Activated T-cell treated with anti-CD3 and anti-CD28 coated beads, Interleukin-2, amount 50 U/mL, for 48 hours (primary cell): ENCODE results near the gene UBE4A.

Experiments
- DNase-seq, 2 experiments: peaks; one replicate each; pipeline ENCODE4 v3.0.0-alpha.2; 2020

The UBE4A gene

DNA sequence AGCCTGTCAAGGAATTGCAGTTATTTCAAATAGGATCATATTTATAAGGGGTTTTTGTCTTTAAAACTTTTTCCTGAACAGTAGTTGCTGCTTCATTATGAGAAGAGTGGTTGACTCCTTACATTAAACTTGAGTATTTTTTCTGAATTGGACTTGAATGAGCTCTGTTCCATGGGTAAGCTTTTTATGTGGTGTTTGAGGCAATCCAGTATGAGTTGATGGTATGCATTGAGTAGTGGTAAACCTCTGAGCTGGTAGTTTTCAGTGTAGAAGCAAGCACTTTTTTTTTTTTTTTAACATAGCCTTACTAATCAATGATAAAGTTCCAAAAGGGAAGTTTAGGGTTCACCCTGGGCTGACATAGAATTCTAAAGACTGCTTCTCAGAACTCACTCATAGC is 80.2 kb downstream of the UBE4A start:
- no peak for DNase-seq

DNA sequence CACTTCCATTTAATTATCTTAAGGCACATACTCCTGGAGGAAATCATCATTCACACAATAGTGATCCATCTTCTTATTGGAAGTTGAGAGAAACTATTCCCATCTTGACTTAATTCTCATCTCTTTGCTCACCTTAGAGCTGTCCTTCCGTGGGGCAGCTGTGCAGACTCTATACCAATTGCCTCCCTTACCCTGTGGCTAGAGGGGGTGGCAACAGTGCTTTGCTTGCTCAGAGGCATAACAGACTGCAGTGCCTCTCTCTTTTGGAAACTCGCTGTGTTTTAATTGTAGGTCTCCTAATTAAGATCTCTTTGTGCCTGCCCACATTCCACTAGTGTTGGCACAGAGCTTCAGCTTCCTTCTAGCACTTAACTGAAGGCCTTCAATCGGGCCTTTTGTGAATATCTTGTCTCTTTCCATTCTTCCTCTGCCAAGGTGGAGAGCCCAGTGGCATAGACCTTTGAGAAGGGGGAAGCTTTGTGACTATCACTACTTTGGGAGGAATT is 82.4 kb downstream of the UBE4A start:
- DNase-seq = no peak

DNA sequence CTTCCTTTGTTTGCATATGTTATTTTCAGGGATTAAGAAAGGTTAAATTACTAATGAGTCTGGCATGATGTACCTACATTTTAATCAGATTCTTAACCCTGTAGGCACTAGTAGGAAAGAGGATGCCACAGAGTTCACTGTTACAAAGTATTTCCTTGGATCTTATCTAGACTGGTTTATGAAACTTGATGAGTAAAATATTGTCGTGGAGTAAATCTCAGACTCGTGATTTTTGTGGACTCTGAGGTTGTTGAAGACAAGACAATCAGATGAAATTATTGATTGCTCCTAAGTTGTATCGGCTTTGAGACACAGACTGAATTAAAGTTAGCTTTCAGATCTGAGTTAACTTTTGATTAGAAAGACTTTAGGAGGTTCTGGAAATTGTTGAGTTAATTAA is 82.9 kb downstream of the UBE4A start:
- DNase-seq = no peak

- DNase-seq = no peak
Measured at GRCh38 chr11:118442908-118443589, 83.6 kb downstream of the UBE4A start.

DNA sequence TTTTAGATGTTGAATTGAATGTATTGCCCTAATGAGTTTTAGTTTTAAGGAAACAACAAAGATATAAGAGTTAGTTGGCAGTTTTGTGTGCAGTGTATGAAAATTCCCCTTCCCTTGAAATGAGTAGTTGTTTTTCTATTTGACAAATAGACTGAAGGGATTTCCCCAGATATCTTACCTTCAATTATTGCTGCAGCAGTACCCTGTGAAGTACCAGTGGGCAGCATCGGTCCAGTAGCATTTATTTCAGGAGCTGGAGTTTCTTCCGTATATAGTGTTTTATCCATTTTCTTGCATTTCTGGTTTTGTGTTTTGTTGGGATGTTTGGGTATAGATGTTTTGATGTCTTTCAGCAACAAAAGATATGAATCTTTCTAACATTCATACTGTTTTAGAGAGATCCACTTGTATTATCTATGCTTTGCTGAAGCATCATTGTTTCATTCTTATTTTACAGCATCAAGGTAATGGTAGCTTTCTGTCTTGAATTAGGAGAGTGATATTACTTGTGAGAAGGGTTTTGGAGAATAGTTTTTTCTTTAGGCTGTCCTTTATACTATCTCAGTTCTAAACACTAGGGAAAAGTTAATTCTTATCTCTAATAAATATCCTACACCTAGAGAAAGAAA is 84.3 kb downstream of the UBE4A start:
- DNase-seq = peak in 1 of 2 experiments; percentile 37

DNA sequence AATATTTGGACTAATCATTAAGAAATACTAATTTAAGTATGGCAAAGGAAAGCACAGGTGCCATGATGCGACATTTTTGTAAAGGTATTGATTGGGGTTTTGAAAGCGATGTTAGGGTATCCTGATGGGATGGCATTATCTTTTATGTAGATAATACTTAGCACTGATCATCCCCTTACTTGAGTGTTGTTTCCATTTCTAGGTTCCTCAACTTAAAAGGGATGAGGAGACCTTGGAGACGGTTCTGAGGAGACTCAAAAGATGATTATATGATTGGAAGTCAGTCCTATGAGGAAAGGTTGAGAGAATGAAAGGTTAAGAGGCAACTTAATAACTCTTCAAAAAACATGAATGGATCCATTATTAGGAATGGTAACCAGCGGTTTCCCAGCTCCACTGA is 88.0 kb downstream of the UBE4A start:
- no peak for DNase-seq

DNA sequence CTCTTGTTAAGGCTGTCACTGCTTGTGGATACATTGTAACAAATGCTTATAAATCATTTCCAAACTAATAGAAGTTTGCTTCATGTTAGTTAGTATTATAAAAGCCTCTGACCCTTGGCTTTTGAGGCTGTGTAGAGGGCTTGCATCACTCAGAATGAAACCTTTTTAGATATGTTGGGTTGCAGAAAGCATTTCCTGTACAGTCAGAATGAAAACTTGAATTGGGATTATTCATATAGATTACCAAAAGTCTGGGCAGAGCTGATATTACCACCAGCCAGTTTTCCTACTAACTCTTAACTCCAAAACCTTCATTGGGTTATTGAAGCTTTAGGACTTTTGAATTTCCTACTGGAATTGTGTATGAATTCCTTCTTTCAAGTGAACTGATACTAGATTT is 88.9 kb downstream of the UBE4A start:
- DNase-seq = no peak
